ENCODE results near the gene PCSK5.

Gene PCSK5

GRCh38 chr9:76155361-76155760 lies 264.9 kb downstream of the PCSK5 start:
- DNase-seq, result no peak

GRCh38 chr9:76158713-76159112 lies 268.2 kb downstream of the PCSK5 start:
- no peak for DNase-seq

GRCh38 chr9:76159293-76159926 lies 268.9 kb downstream of the PCSK5 start:
- no peak for DNase-seq

GRCh38 chr9:76161106-76161505 lies 270.6 kb downstream of the PCSK5 start:
- DNase-seq, result no peak

GRCh38 chr9:76161541-76161940 lies 271.1 kb downstream of the PCSK5 start:
- no peak for DNase-seq

- no peak for DNase-seq
Measured at GRCh38 chr9:76162086-76162730, 271.7 kb downstream of the PCSK5 start.

- no peak for DNase-seq
Measured at GRCh38 chr9:76162751-76163500, 272.5 kb downstream of the PCSK5 start.

GRCh38 chr9:76166526-76166925 lies 276.1 kb downstream of the PCSK5 start:
- no peak for DNase-seq

- no peak for DNase-seq
Measured at GRCh38 chr9:76176171-76176570, 285.7 kb downstream of the PCSK5 start.

- DNase-seq, result no peak
Measured at GRCh38 chr9:76177931-76178330, 287.5 kb downstream of the PCSK5 start.

- no peak for DNase-seq
Measured at GRCh38 chr9:76180541-76180940, 290.1 kb downstream of the PCSK5 start.

GRCh38 chr9:76181020-76181641 lies 290.7 kb downstream of the PCSK5 start:
- DNase-seq, result no peak

- no peak for DNase-seq
Measured at GRCh38 chr9:76181781-76182180, 291.3 kb downstream of the PCSK5 start.

- no peak for DNase-seq
Measured at GRCh38 chr9:76185432-76185831, 295.0 kb downstream of the PCSK5 start.

GRCh38 chr9:76188286-76188685 lies 297.8 kb downstream of the PCSK5 start:
- DNase-seq, result no peak

- DNase-seq, result no peak
Measured at GRCh38 chr9:76188905-76189304, 298.4 kb downstream of the PCSK5 start.

GRCh38 chr9:76191493-76191892 lies 301.0 kb downstream of the PCSK5 start:
- no peak for DNase-seq

- DNase-seq, result no peak
Measured at GRCh38 chr9:76192013-76192412, 301.5 kb downstream of the PCSK5 start.

- DNase-seq, result no peak
Measured at GRCh38 chr9:76194896-76195295, 304.4 kb downstream of the PCSK5 start.

GRCh38 chr9:76198336-76198735 lies 307.9 kb downstream of the PCSK5 start:
- DNase-seq, result no peak

GRCh38 chr9:76200315-76200714 lies 309.8 kb downstream of the PCSK5 start:
- no peak for DNase-seq

- no peak for DNase-seq
Measured at GRCh38 chr9:76200745-76201144, 310.3 kb downstream of the PCSK5 start.

GRCh38 chr9:76203373-76203772 lies 312.9 kb downstream of the PCSK5 start:
- DNase-seq, result no peak

- DNase-seq, result no peak
Measured at GRCh38 chr9:76206821-76207220, 316.3 kb downstream of the PCSK5 start.
